WTC11 (cell line): ENCODE measurements around the gene SLC5A5. TPM values are rescaled to one million over a fixed set of nuclear protein-coding genes. Genes with fewer than 3 reads are reported as not detected.

ENCODE experiments used
- ATAC-seq: fragments of 200-7000 bp; cut with Tn5 transposase; 2 replicates; pipeline ENCODE4 v1.10.0; 2021; ENCODE audit warnings: mild to moderate bottlenecking, moderate library complexity
- CTCF ChIA-PET: fragments of 300-600 bp; sonication (Branson Sonifier 250); formaldehyde crosslinking; loops from one replicate; lab custom pipeline; 2021; ENCODE audit warnings: antibody characterized with exemption; lab: Charles Lee
- POLR2A ChIA-PET: fragments of 350-600 bp; sonication (Branson Sonifier 250); formaldehyde crosslinking; loops from one replicate; lab custom pipeline; 2021; ENCODE audit warnings: antibody characterized with exemption; lab: Charles Lee
- DNase-seq: peaks from one replicate; pipeline ENCODE4 v3.0.0; 2021; ENCODE audit warnings: low spot score
- H3K27ac Mint-ChIP-seq: 2 replicates; pipeline ENCODE4 v1.8.0; 2021; ENCODE audit warnings: mixed read lengths
- H3K27me3 Mint-ChIP-seq: 2 replicates; pipeline ENCODE4 v1.8.0; 2021; ENCODE audit warnings: low read depth, mild to moderate bottlenecking, moderate library complexity, mixed read lengths
- H3K36me3 Mint-ChIP-seq: 2 replicates; pipeline ENCODE4 v1.8.0; 2021; ENCODE audit warnings: mixed read lengths
- H3K4me1 Mint-ChIP-seq: 2 replicates; pipeline ENCODE4 v1.8.0; 2022; ENCODE audit warnings: mixed read lengths
- H3K4me3 Mint-ChIP-seq: 2 replicates; pipeline ENCODE4 v1.8.0; 2021; ENCODE audit warnings: mild to moderate bottlenecking, moderate library complexity, mixed read lengths
- H3K9me3 Mint-ChIP-seq: 2 replicates; pipeline ENCODE4 v1.8.0; 2021; ENCODE audit warnings: mixed read lengths
- CREM ChIP-seq: sonication (generic); formaldehyde crosslinking; IDR thresholded peaks from 2 replicates; pipeline ENCODE4 v1.8.1; 2022; ENCODE audit warnings: mild to moderate bottlenecking, missing genetic modification reagents, moderate library complexity
- EMX1 ChIP-seq: fragments of 250-450 bp; sonication (Bioruptor Pico); IDR thresholded peaks from 2 replicates; pipeline ENCODE4 v1.8.0; 2021; ENCODE audit warnings: mild to moderate bottlenecking
- ETV6 ChIP-seq: sonication (generic); formaldehyde crosslinking; IDR thresholded peaks from 2 replicates; pipeline ENCODE4 v1.8.1; 2022; ENCODE audit warnings: mild to moderate bottlenecking, missing genetic modification reagents
- FOXJ3 ChIP-seq: sonication (generic); formaldehyde crosslinking; IDR thresholded peaks from 2 replicates; pipeline ENCODE4 v1.9.0; 2021; ENCODE audit warnings: missing genetic modification reagents, mild to moderate bottlenecking, borderline replicate concordance
- JUN ChIP-seq: sonication (generic); formaldehyde crosslinking; IDR thresholded peaks from 2 replicates; pipeline ENCODE4 v1.8.0; 2023; ENCODE audit warnings: mild to moderate bottlenecking, missing genetic modification reagents
- NFYB ChIP-seq: sonication (generic); formaldehyde crosslinking; conservative IDR thresholded peaks from 2 replicates; pipeline ENCODE4 v1.8.0; 2022; ENCODE audit warnings: low read depth, missing genetic modification reagents
- NR2C2 ChIP-seq: sonication (generic); formaldehyde crosslinking; IDR thresholded peaks from 2 replicates; pipeline ENCODE4 v1.8.0; 2022; ENCODE audit warnings: mild to moderate bottlenecking, missing genetic modification reagents
- PRRX2 ChIP-seq: fragments of 250-450 bp; sonication (Bioruptor Pico); IDR thresholded peaks from 2 replicates; pipeline ENCODE4 v1.8.0; 2021; ENCODE audit warnings: mild to moderate bottlenecking
- ZNF219 ChIP-seq: sonication (generic); formaldehyde crosslinking; IDR thresholded peaks from 2 replicates; pipeline ENCODE4 v1.8.0; 2023; ENCODE audit warnings: missing genetic modification reagents, mild to moderate bottlenecking, borderline replicate concordance
- total RNA-seq: library from RNA; stranded (reverse); gene quantifications from 3 replicates; pipeline ENCODE4 v1.2.3, GENCODE V29; 2021
- TF ChIP-seq, protein P1 (sequence below): fragments of 250-450 bp; sonication (Bioruptor Pico); IDR thresholded peaks from 2 replicates; pipeline ENCODE4 v1.8.0; 2021; ENCODE audit warnings: mild to moderate bottlenecking
- TF ChIP-seq, protein P2 (sequence below): fragments of 250-450 bp; sonication (Bioruptor Pico); IDR thresholded peaks from 2 replicates; pipeline ENCODE4 v1.9.0; 2021; ENCODE audit warnings: mild to moderate bottlenecking
- TF ChIP-seq, protein P3 (sequence below): sonication (generic); formaldehyde crosslinking; IDR thresholded peaks from 2 replicates; pipeline ENCODE4 v1.8.0; 2023; ENCODE audit warnings: missing genetic modification reagents
- TF ChIP-seq, protein P4 (sequence below): fragments of 250-450 bp; sonication (Bioruptor Pico); IDR thresholded peaks from 2 replicates; pipeline ENCODE4 v1.9.0; 2021; ENCODE audit warnings: moderate library complexity, mild to moderate bottlenecking, inconsistent platforms, borderline replicate concordance

SLC5A5 gene
- total RNA-seq, 1 experiment from 2014 or later = 2.5 TPM

DNA sequence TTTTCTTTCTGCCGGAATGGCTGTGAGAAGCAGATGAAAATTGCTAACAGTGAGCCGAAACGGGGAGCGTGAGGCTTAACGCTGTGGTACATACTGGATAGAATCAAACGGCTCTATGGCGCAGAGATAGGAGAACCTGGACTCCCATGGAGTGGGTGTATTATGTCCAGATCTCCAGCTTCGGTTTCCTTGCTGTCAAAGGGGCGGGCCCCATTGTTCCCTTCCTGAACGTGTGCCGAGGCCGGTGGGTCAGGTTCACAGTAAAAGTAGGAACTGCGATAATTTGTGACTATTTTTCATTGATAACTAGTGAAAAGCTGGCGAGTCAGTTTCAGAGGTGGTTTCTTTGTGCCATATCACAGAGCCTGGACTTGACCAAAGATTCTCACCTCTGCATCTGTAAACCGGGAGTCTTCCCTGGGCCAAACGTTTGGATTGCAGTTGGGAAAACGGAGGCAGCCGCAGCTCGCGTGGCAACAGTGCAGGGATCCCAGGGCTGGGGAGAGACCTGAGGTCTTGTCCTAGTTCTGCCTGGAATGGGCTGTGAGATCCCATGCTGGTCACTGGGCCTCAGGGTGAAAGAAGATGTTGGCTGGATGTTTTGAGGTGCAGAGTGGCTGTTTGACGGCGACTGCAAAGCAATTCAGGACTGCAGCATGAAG, 11.3 kb upstream of the SLC5A5 start (continued):
- TF ChIP-seq, protein P1, sequence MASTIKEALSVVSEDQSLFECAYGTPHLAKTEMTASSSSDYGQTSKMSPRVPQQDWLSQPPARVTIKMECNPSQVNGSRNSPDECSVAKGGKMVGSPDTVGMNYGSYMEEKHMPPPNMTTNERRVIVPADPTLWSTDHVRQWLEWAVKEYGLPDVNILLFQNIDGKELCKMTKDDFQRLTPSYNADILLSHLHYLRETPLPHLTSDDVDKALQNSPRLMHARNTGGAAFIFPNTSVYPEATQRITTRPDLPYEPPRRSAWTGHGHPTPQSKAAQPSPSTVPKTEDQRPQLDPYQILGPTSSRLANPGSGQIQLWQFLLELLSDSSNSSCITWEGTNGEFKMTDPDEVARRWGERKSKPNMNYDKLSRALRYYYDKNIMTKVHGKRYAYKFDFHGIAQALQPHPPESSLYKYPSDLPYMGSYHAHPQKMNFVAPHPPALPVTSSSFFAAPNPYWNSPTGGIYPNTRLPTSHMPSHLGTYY (CRISPR knock-in tag) = peak; percentile 33; the same call in 1 of the 2 replicates
- TF ChIP-seq, protein P2, sequence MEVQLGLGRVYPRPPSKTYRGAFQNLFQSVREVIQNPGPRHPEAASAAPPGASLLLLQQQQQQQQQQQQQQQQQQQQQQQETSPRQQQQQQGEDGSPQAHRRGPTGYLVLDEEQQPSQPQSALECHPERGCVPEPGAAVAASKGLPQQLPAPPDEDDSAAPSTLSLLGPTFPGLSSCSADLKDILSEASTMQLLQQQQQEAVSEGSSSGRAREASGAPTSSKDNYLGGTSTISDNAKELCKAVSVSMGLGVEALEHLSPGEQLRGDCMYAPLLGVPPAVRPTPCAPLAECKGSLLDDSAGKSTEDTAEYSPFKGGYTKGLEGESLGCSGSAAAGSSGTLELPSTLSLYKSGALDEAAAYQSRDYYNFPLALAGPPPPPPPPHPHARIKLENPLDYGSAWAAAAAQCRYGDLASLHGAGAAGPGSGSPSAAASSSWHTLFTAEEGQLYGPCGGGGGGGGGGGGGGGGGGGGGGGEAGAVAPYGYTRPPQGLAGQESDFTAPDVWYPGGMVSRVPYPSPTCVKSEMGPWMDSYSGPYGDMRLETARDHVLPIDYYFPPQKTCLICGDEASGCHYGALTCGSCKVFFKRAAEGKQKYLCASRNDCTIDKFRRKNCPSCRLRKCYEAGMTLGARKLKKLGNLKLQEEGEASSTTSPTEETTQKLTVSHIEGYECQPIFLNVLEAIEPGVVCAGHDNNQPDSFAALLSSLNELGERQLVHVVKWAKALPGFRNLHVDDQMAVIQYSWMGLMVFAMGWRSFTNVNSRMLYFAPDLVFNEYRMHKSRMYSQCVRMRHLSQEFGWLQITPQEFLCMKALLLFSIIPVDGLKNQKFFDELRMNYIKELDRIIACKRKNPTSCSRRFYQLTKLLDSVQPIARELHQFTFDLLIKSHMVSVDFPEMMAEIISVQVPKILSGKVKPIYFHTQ (CRISPR knock-in tag) = 0 out of 2 replicates have a peak, but pooled peaks have one; percentile 64
- no peak for TF ChIP-seq ZNF219 (CRISPR knock-in tag)
- TF ChIP-seq PRRX2 = 0 out of 2 replicates have a peak, but pooled peaks have one; percentile 28
- TF ChIP-seq NR2C2 (CRISPR knock-in tag) = no peak
- no peak for TF ChIP-seq NFYB (CRISPR knock-in tag)
- TF ChIP-seq FOXJ3 (CRISPR knock-in tag) = no peak
- TF ChIP-seq, all 79 proteins: peak for 9

DNA sequence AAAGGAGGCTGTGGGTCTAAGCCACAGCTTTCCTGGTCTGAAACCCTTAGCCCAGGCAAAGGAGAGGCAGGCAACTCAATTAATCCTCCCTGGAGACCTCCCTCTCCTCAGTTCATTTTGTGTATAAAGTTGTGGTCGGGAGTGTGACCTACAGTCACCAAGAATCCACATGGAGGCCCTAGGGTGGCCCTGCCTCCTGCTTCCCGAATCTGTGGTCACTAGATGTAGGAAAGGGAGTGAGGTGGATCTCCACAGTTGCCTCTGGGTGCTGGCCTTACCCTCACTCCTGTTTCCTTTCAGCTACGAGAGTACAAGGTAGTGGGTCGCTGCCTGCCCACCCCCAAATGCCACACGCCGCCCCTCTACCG, 10.8 kb upstream of the SLC5A5 start:
- Mint-ChIP-seq H3K9me3 (no peaks in the 10 kb centered on the region), H3K27ac (peak overlapping the region; percentile 97), H3K4me1 (peaks cover 29% of the 10 kb centered on the region), H3K27me3 (no peaks in the 10 kb centered on the region; the same call in 1 of the 2 replicates), H3K4me3 (peak overlapping the region; percentile 99), H3K36me3 (peaks cover 48% of the 10 kb centered on the region)
- no peak for ATAC-seq
- POLR2A ChIA-PET = interaction anchor here (1.2 kb wide), 1 partner anchor 72 kb away, joined by 4 read pairs; the partner anchor contains the start of gene CCDC124
- CTCF ChIA-PET = interaction anchor here (1.5 kb wide), 1 partner anchor 72 kb away, joined by 6 read pairs; the partner anchor contains the start of gene CCDC124
- no peak for DNase-seq
- TF ChIP-seq NR2C2 (CRISPR knock-in tag) = no peak
- TF ChIP-seq, protein P3, sequence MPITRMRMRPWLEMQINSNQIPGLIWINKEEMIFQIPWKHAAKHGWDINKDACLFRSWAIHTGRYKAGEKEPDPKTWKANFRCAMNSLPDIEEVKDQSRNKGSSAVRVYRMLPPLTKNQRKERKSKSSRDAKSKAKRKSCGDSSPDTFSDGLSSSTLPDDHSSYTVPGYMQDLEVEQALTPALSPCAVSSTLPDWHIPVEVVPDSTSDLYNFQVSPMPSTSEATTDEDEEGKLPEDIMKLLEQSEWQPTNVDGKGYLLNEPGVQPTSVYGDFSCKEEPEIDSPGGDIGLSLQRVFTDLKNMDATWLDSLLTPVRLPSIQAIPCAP (CRISPR knock-in tag) = no peak
- TF ChIP-seq, protein P4, sequence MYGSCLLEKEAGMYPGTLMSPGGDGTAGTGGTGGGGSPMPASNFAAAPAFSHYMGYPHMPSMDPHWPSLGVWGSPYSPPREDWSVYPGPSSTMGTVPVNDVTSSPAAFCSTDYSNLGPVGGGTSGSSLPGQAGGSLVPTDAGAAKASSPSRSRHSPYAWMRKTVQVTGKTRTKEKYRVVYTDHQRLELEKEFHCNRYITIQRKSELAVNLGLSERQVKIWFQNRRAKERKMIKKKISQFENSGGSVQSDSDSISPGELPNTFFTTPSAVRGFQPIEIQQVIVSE (CRISPR knock-in tag) = no peak
- TF ChIP-seq CREM (CRISPR knock-in tag) = no peak
- no peak for TF ChIP-seq JUN (CRISPR knock-in tag)
- TF ChIP-seq ETV6 (CRISPR knock-in tag) = peak; percentile 29; the same call in 1 of the 2 replicates
- TF ChIP-seq, protein P2 (CRISPR knock-in tag) = no peak
- no peak for TF ChIP-seq EMX1 (CRISPR knock-in tag)
